DOHH2 (cell line): ENCODE measurements around the gene MOV10L1.
"Not testable (repeated sequence)": the region's sequence is repeated elsewhere in the genome, so short reads cannot be mapped to it uniquely, and the experiment has no call there.

Experiments
- H3F3A ChIP-seq: fragments of 200-600 bp; sonication (generic), shearing (Covaris generic); 2 replicates; pipeline ENCODE4 v1.6.0; 2016; ENCODE audit warnings: antibody characterized with exemption, mild to moderate bottlenecking; ENCODE audit not compliant: control insufficient read depth, insufficient read depth
- H3K27ac ChIP-seq: fragments of 200-600 bp; sonication (generic); 2 replicates; pipeline ENCODE4 v1.5.1; 2014; ENCODE audit warnings: low read depth, mild to moderate bottlenecking, low read length, moderate library complexity
- H3K27me3 ChIP-seq: fragments of 200-600 bp; sonication (generic); 2 replicates; pipeline ENCODE4 v1.6.1; 2014; ENCODE audit warnings: mild to moderate bottlenecking, low read length, mixed read lengths; ENCODE audit not compliant: control insufficient read depth
- H3K36me3 ChIP-seq: fragments of 200-600 bp; sonication (generic); 2 replicates; pipeline ENCODE4 v1.6.1; 2014; ENCODE audit warnings: mild to moderate bottlenecking, low read length, moderate library complexity, mixed read lengths; ENCODE audit not compliant: control insufficient read depth
- H3K4me1 ChIP-seq: fragments of 200-600 bp; sonication (generic); 2 replicates; pipeline ENCODE4 v1.6.1; 2014; ENCODE audit warnings: mild to moderate bottlenecking, low read length, mixed read lengths; ENCODE audit not compliant: control insufficient read depth
- H3K4me2 ChIP-seq: fragments of 200-600 bp; sonication (generic); 2 replicates; pipeline ENCODE4 v1.6.0; 2014; ENCODE audit warnings: mild to moderate bottlenecking, low read length, moderate library complexity
- H3K4me3 ChIP-seq: fragments of 200-600 bp; sonication (generic); 2 replicates; pipeline ENCODE4 v1.5.1; 2014; ENCODE audit warnings: mild to moderate bottlenecking, low read length, mixed read lengths
- H3K79me2 ChIP-seq: fragments of 200-600 bp; sonication (generic); 2 replicates; pipeline ENCODE4 v1.6.1; 2014; ENCODE audit warnings: mild to moderate bottlenecking, low read length, mixed read lengths; ENCODE audit not compliant: control insufficient read depth
- H3K9me2 ChIP-seq: fragments of 200-600 bp; sonication (generic); replicated peaks from 2 replicates; pipeline ENCODE4 v1.6.1; 2014; ENCODE audit warnings: mild to moderate bottlenecking, low read length, mixed read lengths; ENCODE audit not compliant: control insufficient read depth
- H3K9me3 ChIP-seq: fragments of 200-600 bp; sonication (generic); 2 replicates; pipeline ENCODE4 v1.6.1; 2014; ENCODE audit warnings: antibody characterized with exemption, low read length, mixed read lengths; ENCODE audit not compliant: control insufficient read depth, insufficient read depth
- H4K20me1 ChIP-seq: fragments of 200-600 bp; sonication (generic); 2 replicates; pipeline ENCODE4 v1.6.0; 2014; ENCODE audit warnings: low read depth, mild to moderate bottlenecking, antibody characterized with exemption, low read length, moderate library complexity; ENCODE audit not compliant: control insufficient read depth, insufficient read depth
- CTCF ChIP-seq: fragments of 200-600 bp; sonication (generic); IDR thresholded peaks from one replicate; pipeline ENCODE4 v1.5.1; 2014; ENCODE audit warnings: antibody characterized with exemption, mild to moderate bottlenecking, low read depth, low read length; ENCODE audit not compliant: poor library complexity, severe bottlenecking
- EZH2phosphoT487 ChIP-seq: fragments of 200-600 bp; sonication (generic); IDR thresholded peaks from 2 replicates; pipeline ENCODE4 v1.6.1; 2017; ENCODE audit warnings: borderline replicate concordance, mild to moderate bottlenecking, antibody characterized with exemption, low read length, moderate library complexity, mixed read lengths

The MOV10L1 gene

GRCh38 chr22:50145721-50146438 is 56.1 kb downstream of the MOV10L1 start:
- no peak overlapping the region for H3K4me3 ChIP-seq

GRCh38 chr22:50146439-50147238 is 56.8 kb downstream of the MOV10L1 start:
- H3K79me2 ChIP-seq: no peaks in the 10 kb centered on the region
- no peak for TF ChIP-seq CTCF
- TF ChIP-seq EZH2phosphoT487: no peak
- no peaks in the 10 kb centered on the region for H3K36me3 ChIP-seq
- peaks cover 15% of the 10 kb centered on the region for H3K27me3 ChIP-seq
- H4K20me1 ChIP-seq: no peaks in the 10 kb centered on the region
- no peak overlapping the region for H3K4me2 ChIP-seq
- H3K27ac ChIP-seq: no peak overlapping the region
- H3K9me2 ChIP-seq: no peaks in the 10 kb centered on the region
- H3F3A ChIP-seq: no peaks in the 10 kb centered on the region
- peaks cover 10% of the 10 kb centered on the region for H3K4me1 ChIP-seq
- H3K4me3 ChIP-seq: no peak overlapping the region
- H3K9me3 ChIP-seq: no peaks in the 10 kb centered on the region

More at GRCh38 chr22:50145721-50146438, 56.1 kb downstream of the MOV10L1 start:
- no peaks in the 10 kb centered on the region for H3K36me3 ChIP-seq
- H3F3A ChIP-seq: no peaks in the 10 kb centered on the region
- no peak for TF ChIP-seq EZH2phosphoT487
- TF ChIP-seq CTCF: no peak
- H3K27ac ChIP-seq: no peak overlapping the region
- H3K79me2 ChIP-seq: no peaks in the 10 kb centered on the region
- no peaks in the 10 kb centered on the region for H3K9me2 ChIP-seq
- peaks cover 10% of the 10 kb centered on the region for H3K4me1 ChIP-seq
- no peaks in the 10 kb centered on the region for H4K20me1 ChIP-seq
- H3K9me3 ChIP-seq: no peaks in the 10 kb centered on the region
- peaks cover 15% of the 10 kb centered on the region for H3K27me3 ChIP-seq
- no peak overlapping the region for H3K4me2 ChIP-seq

- H3K9me2 ChIP-seq, H4K20me1 ChIP-seq, H3K4me2 ChIP-seq, H3K36me3 ChIP-seq, H3K27ac ChIP-seq, H3K79me2 ChIP-seq, H3F3A ChIP-seq, H3K4me3 ChIP-seq, H3K9me3 ChIP-seq: not testable (repeated sequence)
- H3K27me3 ChIP-seq: peaks cover 13% of the 10 kb centered on the region
- H3K4me1 ChIP-seq: peaks cover 10% of the 10 kb centered on the region
Observed at GRCh38 chr22:50147258-50148165, 57.7 kb downstream of the MOV10L1 start.
